GM18867 (cell line): Measurements from ENCODE around the gene IFITM5.
A peak's percentile ranks its signal among the peaks of the same experiment; 100 is the strongest.
"Not testable (repeated sequence)": the region's sequence is repeated elsewhere in the genome, so short reads cannot be mapped to it uniquely, and the experiment has no call there.

ENCODE experiments used
- ATAC-seq: cut with Tn5 transposase; IDR thresholded peaks from one replicate; pipeline ENCODE4 v1.9.1; 2021; ENCODE audit warnings: mild to moderate bottlenecking, moderate library complexity; ENCODE audit not compliant: unreplicated experiment

IFITM5 gene

GRCh38 chr11:328516-329100 is 29.3 kb upstream of the IFITM5 start:
- not testable (repeated sequence) for ATAC-seq

DNA sequence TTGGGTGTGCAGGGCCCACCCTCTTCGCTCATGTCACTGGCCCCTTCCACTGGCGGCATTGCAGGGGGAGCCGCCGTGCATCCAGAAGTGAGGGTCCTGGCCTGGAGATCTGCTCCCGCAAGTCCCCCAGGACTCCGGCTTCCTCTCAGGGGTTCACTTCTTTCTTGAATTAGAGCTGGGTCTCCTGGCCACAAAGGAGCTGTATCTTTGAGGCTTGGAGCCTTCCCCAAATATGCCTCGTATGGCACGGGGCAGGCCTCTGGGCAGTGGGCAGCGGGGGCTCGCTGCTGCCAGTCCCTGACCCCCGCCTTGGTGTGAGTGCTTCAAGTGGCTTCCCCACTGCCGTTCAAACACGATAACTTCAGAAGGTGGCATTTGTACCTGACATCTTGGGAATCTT is 28.7 kb upstream of the IFITM5 start:
- no peak for ATAC-seq

GRCh38 chr11:327581-327923 is 28.2 kb upstream of the IFITM5 start:
- ATAC-seq, result no peak

GRCh38 chr11:326842-327580 is 27.7 kb upstream of the IFITM5 start:
- ATAC-seq, result peak; percentile 63

DNA sequence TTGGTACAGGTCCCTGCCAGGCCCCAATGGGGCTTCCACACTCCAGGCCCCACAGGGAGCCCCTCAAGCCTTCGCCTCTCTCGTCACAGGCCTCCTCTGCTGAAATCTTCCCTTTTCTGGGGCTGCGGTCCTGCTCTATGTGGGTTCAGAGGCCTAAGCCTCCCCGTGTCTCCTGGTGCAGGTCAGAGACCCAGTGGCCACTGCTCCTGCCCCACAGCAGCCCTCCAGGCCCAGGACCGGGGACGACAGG is 27.2 kb upstream of the IFITM5 start:
- ATAC-seq, result no peak

GRCh38 chr11:325796-326591 is 26.7 kb upstream of the IFITM5 start:
- ATAC-seq, result no peak

DNA sequence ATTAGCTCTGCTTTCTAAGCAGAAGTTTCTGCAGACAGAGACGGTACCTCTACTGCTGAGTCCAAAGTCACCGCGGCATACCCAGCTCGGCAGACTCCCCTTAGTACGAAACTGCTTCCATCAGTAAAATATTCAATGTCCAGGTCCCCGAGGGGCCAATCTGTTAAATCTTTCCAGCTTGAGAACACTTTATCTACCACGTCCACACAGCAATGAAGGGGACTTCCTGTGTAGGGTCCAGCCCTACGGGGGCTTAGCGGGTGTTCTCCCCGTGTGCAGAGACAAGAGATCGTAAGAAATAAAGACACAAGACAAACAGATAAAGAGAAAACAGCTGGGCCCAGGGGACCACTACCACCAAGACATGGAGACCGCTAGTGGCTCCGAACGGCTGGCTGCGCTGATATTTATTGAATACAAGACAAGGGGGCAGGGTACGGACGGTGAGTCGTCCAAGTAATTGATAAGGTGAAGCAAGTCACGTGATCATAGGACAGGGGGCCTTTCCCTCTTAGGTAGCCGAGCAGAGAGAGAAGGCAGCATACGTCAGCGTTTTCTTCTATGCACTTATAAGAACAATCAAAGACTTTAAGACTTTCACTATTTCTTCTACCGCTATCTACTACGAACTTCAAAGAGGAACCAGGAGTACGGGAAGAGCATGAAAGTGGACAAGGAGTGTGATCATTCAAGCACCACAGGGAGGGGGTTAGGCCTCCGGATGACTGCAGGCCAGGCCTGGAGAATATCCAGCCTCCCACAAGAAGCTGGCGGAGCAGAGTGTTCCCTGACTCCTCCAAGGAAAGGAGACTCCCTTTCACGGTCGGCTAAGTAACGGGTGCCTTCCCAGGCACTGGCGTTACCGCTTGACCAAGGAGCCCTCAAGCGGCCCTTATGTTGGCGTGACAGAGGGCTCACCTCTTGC is 25.5 kb upstream of the IFITM5 start:
- ATAC-seq, result not testable (repeated sequence)

GRCh38 chr11:324156-324555 is 24.8 kb upstream of the IFITM5 start:
- no peak for ATAC-seq

DNA sequence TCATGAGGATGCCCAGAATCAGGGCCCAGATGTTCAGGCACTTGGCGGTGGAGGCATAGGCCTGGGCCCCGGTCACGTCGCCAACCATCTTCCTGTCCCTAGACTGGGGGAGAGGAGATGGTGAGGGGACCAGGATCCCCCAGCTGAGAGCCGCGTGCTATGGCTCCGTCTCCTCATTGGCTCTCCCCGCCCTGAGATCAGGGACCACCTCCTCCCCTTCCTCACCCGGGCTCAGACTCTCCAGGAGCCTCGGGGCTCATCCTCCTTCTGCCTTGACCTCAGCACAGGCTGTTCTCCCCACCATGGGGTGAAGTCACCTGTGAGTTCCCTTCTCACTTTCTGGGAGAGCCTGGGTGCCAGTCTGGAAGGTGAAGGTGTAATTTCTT is 20.6 kb upstream of the IFITM5 start:
- not testable (repeated sequence) for ATAC-seq

DNA sequence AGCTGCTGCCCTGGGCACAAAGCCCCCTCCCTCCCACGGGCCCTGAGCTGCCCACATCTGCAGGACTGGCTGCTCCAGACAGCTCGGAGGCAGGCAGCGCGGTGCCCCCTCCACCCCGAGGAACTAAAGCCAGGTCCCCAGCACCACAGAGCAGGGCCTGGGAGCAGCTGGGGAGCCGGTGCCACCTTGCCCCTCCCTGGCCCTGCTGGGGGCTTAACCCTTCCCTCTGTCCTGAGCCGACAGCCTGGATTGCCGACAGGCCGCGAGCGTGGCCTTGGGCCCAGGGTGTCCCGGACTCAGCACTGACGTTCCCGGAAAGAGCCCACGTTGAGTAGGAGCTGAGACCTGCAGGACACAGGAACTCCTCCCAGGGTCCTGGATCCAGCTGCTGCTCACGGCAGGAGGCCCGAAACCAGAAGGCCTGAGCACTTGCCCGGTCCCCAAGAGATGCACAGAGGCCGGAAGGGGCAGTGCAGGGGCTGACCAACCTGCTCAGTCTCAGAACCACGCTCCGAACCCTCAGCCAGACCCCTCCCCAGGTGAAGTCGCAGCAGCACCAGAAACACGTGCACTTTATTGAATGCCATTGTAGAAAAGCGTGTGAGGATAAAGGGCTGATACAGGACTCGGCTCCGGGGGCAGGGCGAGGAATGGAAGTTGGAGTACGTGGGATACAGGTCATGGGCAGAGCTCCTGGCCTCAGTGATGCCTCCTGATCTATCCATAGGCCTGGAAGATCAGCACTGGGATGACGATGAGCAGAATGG is 20.0 kb upstream of the IFITM5 start:
- not testable (repeated sequence) for ATAC-seq

- ATAC-seq, result not testable (repeated sequence)
Measured at GRCh38 chr11:318405-319120, 19.2 kb upstream of the IFITM5 start.

GRCh38 chr11:317668-318404 is 18.5 kb upstream of the IFITM5 start:
- ATAC-seq, result not testable (repeated sequence)

- ATAC-seq, result no peak
Measured at GRCh38 chr11:316891-317301, 17.6 kb upstream of the IFITM5 start.

GRCh38 chr11:316031-316701 is 16.8 kb upstream of the IFITM5 start:
- ATAC-seq, result no peak

- ATAC-seq, result no peak
Measured at GRCh38 chr11:315516-315994, 16.2 kb upstream of the IFITM5 start.

DNA sequence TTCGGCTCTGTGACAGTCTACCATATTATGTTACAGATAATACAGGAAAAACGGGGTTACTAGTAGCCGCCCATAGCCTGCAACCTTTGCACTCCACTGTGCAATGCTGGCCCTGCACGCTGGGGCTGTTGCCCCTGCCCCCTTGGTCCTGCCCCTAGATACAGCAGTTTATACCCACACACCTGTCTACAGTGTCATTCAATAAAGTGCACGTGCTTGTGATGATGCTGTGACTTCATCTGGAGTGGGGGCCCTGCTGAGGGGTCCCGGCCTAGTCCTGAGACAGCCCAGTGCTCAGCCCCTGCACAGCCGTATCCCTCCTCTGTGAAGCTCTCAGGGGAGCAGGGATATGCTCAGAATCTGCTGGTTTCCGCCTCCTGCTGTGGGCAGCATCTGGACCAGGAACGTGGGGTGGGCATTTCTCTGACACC is 15.7 kb upstream of the IFITM5 start:
- no peak for ATAC-seq

- ATAC-seq, result not testable (repeated sequence)
Measured at GRCh38 chr11:314554-314875, 15.2 kb upstream of the IFITM5 start.

- peak; percentile 39 for ATAC-seq
Measured at GRCh38 chr11:313787-314553, 14.6 kb upstream of the IFITM5 start, which contains the start of gene IFITM1. Gene IFITM1, plus strand, starts transcription at chr11:314040. Its CDS starts 131 bp downstream, at chr11:314171.
